Activated CD8-positive, alpha-beta memory T cell treated with anti-CD3 and anti-CD28 coated beads, Interleukin-2, amount 10 ng/mL, durations not matched to agents 7 days and 5 days (primary cell): Measurements from ENCODE around the gene SPIRE1. TPM values are rescaled to one million over a fixed set of nuclear protein-coding genes. Genes with fewer than 3 reads are reported as not detected.

Source experiments
- ATAC-seq: fragments of 150-1000 bp; cut with Tn5 transposase; one replicate; pipeline ENCODE4 v1.10.0; 2021; ENCODE audit warnings: moderate library complexity
- CTCF ChIA-PET: fragments of 350-600 bp; sonication (Branson Sonifier 250); formaldehyde crosslinking; loops from one replicate; lab custom pipeline; 2021; ENCODE audit warnings: antibody characterized with exemption; lab: Charles Lee
- DNase-seq: peaks from one replicate; pipeline ENCODE4 v3.0.0-alpha.2; 2020
- H3K27ac Mint-ChIP-seq: one replicate; pipeline ENCODE4 v1.8.0; 2021; ENCODE audit warnings: mild to moderate bottlenecking, mixed read lengths
- H3K27me3 Mint-ChIP-seq: one replicate; pipeline ENCODE4 v1.8.0; 2021; ENCODE audit warnings: mixed read lengths
- H3K36me3 Mint-ChIP-seq: one replicate; pipeline ENCODE4 v1.8.0; 2021; ENCODE audit warnings: mild to moderate bottlenecking, mixed read lengths
- H3K4me1 Mint-ChIP-seq: one replicate; pipeline ENCODE4 v1.8.0; 2021; ENCODE audit warnings: mixed read lengths
- H3K4me3 Mint-ChIP-seq: one replicate; pipeline ENCODE4 v1.8.0; 2021; ENCODE audit warnings: mild to moderate bottlenecking, moderate library complexity, mixed read lengths
- H3K9me3 Mint-ChIP-seq: one replicate; pipeline ENCODE4 v1.8.0; 2022; ENCODE audit warnings: low read depth, mixed read lengths
- total RNA-seq, 2 experiments: library from RNA; stranded (reverse); gene quantifications; one replicate each; pipeline ENCODE4 v1.2.3, GENCODE V29; 2021

Gene SPIRE1
- total RNA-seq, 2 experiments from 2014 or later = 3.4 to 9.6 TPM

DNA sequence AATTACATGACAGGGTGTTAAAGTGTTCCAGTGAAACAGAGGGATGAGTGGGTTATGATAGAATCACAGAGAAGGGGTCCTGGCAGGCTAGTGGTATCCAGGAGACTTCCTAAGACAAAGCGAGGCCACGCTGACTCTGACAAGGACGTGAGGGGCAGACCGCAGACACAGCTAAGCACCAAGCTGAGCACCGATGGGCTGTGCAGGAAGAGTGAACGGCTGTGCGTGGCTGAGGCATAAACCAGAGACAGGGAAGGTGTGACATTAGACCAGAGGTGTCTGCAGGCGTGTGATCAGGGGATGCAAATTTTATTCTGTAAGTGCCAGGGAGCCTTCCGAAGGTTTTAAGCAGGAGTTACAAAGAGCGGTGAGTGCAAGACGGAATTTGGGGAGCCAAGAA is 180.3 kb downstream of the SPIRE1 start:
- no peak for DNase-seq
- CTCF ChIA-PET = interaction anchor here (0.8 to 1.7 kb wide), 2 partner anchors 10 to 17 kb away, joined by 3 to 4 read pairs; no protein-coding TSS in a partner anchor
- no peak for ATAC-seq
- no peaks in the 10 kb centered on the region for H3K9me3 Mint-ChIP-seq
- no peaks in the 10 kb centered on the region for H3K36me3 Mint-ChIP-seq
- H3K4me3 Mint-ChIP-seq = no peak overlapping the region
- H3K27me3 Mint-ChIP-seq = no peaks in the 10 kb centered on the region
- peaks cover 1% of the 10 kb centered on the region for H3K4me1 Mint-ChIP-seq
- no peak overlapping the region for H3K27ac Mint-ChIP-seq

- Mint-ChIP-seq H3K27ac (no peak overlapping the region), H3K27me3 (no peaks in the 10 kb centered on the region), H3K4me3 (no peak overlapping the region), H3K4me1 (peaks cover 1% of the 10 kb centered on the region), H3K36me3 (no peaks in the 10 kb centered on the region), H3K9me3 (no peaks in the 10 kb centered on the region)
- ATAC-seq (no peak), DNase-seq (no peak)
- CTCF ChIA-PET = interaction anchor here (0.8 to 1.7 kb wide), 4 partner anchors 11 to 149 kb away, joined by 3 to 4 read pairs (median 3); no protein-coding TSS in a partner anchor
These were observed 181.0 kb downstream of the SPIRE1 start for GRCh38 chr18:12476955-12477354.

- no peaks in the 10 kb centered on the region for H3K9me3 Mint-ChIP-seq
- no peak for DNase-seq
- CTCF ChIA-PET = no interaction called here
- ATAC-seq = no peak
- H3K27ac Mint-ChIP-seq = no peak overlapping the region
- no peak overlapping the region for H3K4me3 Mint-ChIP-seq
- peaks cover 1% of the 10 kb centered on the region for H3K4me1 Mint-ChIP-seq
- no peaks in the 10 kb centered on the region for H3K36me3 Mint-ChIP-seq
- no peaks in the 10 kb centered on the region for H3K27me3 Mint-ChIP-seq
These were observed 183.0 kb downstream of the SPIRE1 start for GRCh38 chr18:12474876-12475275.

DNA sequence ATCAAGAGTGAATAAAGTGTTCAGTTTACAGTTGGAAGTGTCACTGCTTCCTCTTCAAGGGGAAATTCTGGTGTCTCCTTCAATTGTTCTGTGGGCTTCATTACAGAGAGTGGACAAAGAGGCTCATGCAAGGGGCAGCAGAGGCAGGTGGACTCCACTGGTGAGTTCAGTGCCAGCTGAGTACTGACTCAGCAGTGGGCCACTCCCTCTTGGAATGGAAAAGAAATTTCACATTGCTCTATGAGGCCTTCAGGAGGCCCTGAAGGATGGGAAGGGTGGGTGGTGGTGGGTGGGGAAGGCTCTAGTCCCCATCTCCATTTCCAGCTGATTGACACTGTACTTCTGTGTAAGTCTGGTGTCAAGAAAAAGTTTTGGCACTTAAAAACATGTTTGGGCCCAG is 183.8 kb downstream of the SPIRE1 start:
- no peak for DNase-seq
- CTCF ChIA-PET = no interaction called here
- Mint-ChIP-seq H3K36me3 (no peaks in the 10 kb centered on the region), H3K27me3 (no peaks in the 10 kb centered on the region), H3K9me3 (no peaks in the 10 kb centered on the region), H3K4me1 (peaks cover 1% of the 10 kb centered on the region), H3K27ac (no peak overlapping the region), H3K4me3 (no peak overlapping the region)
- no peak for ATAC-seq

- H3K27me3 Mint-ChIP-seq = no peaks in the 10 kb centered on the region
- no peak for DNase-seq
- H3K4me3 Mint-ChIP-seq = no peak overlapping the region
- no peaks in the 10 kb centered on the region for H3K4me1 Mint-ChIP-seq
- CTCF ChIA-PET = interaction anchor here (0.7 kb wide), 1 partner anchor 729 kb away, joined by 4 read pairs; no protein-coding TSS in a partner anchor
- no peak overlapping the region for H3K27ac Mint-ChIP-seq
- no peak for ATAC-seq
- no peaks in the 10 kb centered on the region for H3K9me3 Mint-ChIP-seq
- H3K36me3 Mint-ChIP-seq = no peaks in the 10 kb centered on the region
These were observed 187.4 kb downstream of the SPIRE1 start for GRCh38 chr18:12470382-12471075.

DNA sequence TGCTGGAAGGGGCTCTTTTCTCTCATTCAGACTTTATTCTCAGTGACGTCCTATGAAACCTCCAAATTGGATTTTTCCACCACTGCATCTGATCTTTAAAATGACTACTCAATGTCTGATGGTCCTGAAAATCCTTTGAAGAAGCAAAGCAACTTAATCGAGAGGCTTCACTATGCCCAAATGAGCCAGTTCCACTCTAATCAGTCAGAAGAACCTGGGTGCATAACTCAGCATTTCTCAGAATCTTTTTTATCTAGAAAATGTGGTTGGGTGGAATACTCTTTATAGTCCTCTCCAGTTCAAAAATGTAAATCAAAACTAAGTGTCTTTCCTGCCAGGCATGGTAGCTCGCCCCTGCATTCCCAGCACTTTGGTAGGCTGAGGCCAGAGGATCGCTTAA is 189.5 kb downstream of the SPIRE1 start:
- DNase-seq (no peak), ATAC-seq (no peak)
- CTCF ChIA-PET = no interaction called here
- H3K4me3 Mint-ChIP-seq = no peak overlapping the region
- H3K4me1 Mint-ChIP-seq = no peaks in the 10 kb centered on the region
- H3K27me3 Mint-ChIP-seq = no peaks in the 10 kb centered on the region
- no peak overlapping the region for H3K27ac Mint-ChIP-seq
- no peaks in the 10 kb centered on the region for H3K9me3 Mint-ChIP-seq
- H3K36me3 Mint-ChIP-seq = no peaks in the 10 kb centered on the region

- H3K36me3 Mint-ChIP-seq = no peaks in the 10 kb centered on the region
These were observed 193.2 kb downstream of the SPIRE1 start for GRCh38 chr18:12464731-12465130.

GRCh38 chr18:12463191-12463590 is 194.7 kb downstream of the SPIRE1 start:
- CTCF ChIA-PET = no interaction called here
- DNase-seq (no peak), ATAC-seq (no peak)
- Mint-ChIP-seq H3K4me3 (no peak overlapping the region), H3K27me3 (no peaks in the 10 kb centered on the region), H3K4me1 (no peaks in the 10 kb centered on the region), H3K9me3 (no peaks in the 10 kb centered on the region), H3K27ac (no peak overlapping the region), H3K36me3 (no peaks in the 10 kb centered on the region)

More at GRCh38 chr18:12464731-12465130, 193.2 kb downstream of the SPIRE1 start:
- Mint-ChIP-seq H3K4me3 (no peak overlapping the region), H3K27me3 (no peaks in the 10 kb centered on the region), H3K27ac (no peak overlapping the region), H3K9me3 (no peaks in the 10 kb centered on the region), H3K4me1 (no peaks in the 10 kb centered on the region)
- CTCF ChIA-PET = no interaction called here
- ATAC-seq (no peak), DNase-seq (no peak)

DNA sequence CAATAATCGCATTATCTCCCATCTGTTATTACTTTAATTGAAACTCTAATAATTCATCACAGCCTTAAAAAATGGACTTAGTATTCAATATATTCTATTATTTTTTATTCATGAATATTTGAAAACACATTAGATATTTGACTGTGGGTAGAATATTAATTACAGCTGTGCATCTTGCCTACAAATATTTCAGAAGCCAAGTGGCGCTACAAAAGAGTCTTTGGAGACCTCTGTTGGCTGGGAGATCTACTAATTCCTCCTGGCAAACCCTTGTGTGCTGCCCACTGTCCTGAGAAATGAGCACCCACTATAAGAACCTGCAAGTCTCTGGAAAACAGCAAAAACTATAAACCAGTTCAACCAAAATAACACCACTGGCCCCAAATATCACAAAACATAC is 195.7 kb downstream of the SPIRE1 start:
- H3K4me3 Mint-ChIP-seq = no peak overlapping the region
- H3K9me3 Mint-ChIP-seq = no peaks in the 10 kb centered on the region
- no peaks in the 10 kb centered on the region for H3K27me3 Mint-ChIP-seq
- ATAC-seq (no peak), DNase-seq (peak; percentile 12)
- CTCF ChIA-PET = no interaction called here
- no peaks in the 10 kb centered on the region for H3K36me3 Mint-ChIP-seq
- H3K27ac Mint-ChIP-seq = no peak overlapping the region
- H3K4me1 Mint-ChIP-seq = no peaks in the 10 kb centered on the region

DNA sequence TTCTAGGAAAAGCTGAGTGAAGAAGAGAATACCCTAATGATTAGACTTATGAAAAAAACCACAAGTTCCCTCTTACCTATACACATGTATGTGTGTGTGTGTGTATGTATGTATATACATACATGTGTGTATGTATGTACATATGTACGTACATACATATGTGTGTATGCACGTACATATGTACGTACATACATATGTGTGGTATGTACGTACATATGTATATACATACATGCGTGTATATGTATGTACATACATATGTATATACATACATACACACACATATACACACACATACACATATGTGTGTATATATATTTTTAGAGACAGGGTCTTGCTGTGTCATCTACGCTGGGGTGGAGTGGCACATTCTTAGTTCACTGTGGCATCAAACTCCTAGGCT is 196.6 kb downstream of the SPIRE1 start:
- Mint-ChIP-seq H3K36me3 (no peaks in the 10 kb centered on the region), H3K27ac (no peak overlapping the region), H3K4me1 (no peaks in the 10 kb centered on the region), H3K27me3 (no peaks in the 10 kb centered on the region), H3K9me3 (no peaks in the 10 kb centered on the region), H3K4me3 (no peak overlapping the region)
- no peak for DNase-seq
- ATAC-seq = no peak
- CTCF ChIA-PET = interaction anchor here (1.1 kb wide), 1 partner anchor 16 kb away, joined by 3 read pairs; no protein-coding TSS in a partner anchor

DNA sequence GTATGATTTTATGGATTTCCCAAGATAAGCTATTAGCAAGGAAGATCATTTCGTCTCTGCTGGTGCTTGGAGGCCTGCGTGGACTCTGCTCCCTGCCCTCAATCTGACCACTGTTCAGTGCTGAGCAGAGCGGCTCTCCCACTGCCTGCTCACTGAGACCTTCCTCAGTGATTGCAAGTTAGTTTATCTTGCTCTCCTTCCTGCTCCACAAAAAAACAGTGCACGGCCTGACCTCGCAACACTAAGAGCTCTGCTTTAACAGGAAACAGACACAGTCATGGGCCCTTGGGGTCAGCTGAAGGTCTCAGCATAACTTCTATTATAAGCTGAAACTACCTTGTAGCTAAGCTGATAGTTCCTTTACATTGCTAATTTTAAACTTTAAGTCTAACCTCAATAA is 197.0 kb downstream of the SPIRE1 start:
- Mint-ChIP-seq H3K27me3 (no peaks in the 10 kb centered on the region), H3K4me1 (no peaks in the 10 kb centered on the region), H3K27ac (no peak overlapping the region), H3K36me3 (no peaks in the 10 kb centered on the region), H3K4me3 (no peak overlapping the region), H3K9me3 (no peaks in the 10 kb centered on the region)
- CTCF ChIA-PET = interaction anchor here (1.1 kb wide), 1 partner anchor 16 kb away, joined by 3 read pairs; no protein-coding TSS in a partner anchor
- ATAC-seq (no peak), DNase-seq (peak; percentile 40)

GRCh38 chr18:12458771-12459170 is 199.1 kb downstream of the SPIRE1 start:
- Mint-ChIP-seq H3K4me3 (no peak overlapping the region), H3K27me3 (no peaks in the 10 kb centered on the region), H3K36me3 (no peaks in the 10 kb centered on the region), H3K4me1 (no peaks in the 10 kb centered on the region), H3K9me3 (no peaks in the 10 kb centered on the region), H3K27ac (no peak overlapping the region)
- ATAC-seq (no peak), DNase-seq (peak; percentile 28)
- CTCF ChIA-PET = no interaction called here

DNA sequence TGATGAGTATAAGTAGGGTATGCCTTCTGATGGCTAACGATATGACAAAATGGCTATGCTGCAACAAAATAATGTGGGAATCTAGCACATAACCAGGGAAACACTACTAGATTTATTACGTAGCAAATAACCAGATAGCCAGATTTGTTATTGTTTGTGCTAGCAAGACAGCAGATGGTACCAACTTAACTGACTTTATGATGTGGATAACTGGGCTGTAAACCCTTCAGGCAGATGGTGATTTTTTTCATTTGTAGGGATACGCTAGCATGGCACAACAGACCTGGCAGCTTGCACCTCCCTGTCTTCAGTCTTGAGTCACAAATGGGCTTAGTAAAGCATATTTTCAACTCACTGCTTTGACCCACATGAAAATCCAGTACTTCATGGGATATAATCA is 201.5 kb downstream of the SPIRE1 start:
- no peak for ATAC-seq

DNA sequence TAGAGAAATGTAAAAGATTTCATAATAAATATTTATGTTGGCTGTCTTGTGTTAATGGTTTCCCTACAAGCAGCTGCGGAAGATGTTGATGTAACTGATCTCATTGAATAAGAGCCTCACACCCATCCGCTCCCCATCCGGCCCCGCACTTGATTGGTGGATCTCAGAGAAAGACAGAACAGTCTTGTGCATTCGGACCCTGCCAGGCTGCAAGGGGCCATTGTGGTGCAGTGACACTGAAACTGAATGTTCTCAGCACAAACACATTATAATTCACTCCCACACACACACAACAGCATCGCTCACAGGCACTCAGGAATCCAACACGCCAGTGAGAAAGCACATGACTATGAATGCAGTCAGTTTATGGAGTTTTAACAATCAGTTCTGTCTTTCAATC is 202.4 kb downstream of the SPIRE1 start:
- Mint-ChIP-seq H3K4me1 (no peaks in the 10 kb centered on the region), H3K9me3 (no peaks in the 10 kb centered on the region)
- no peak for ATAC-seq

More for the DNA sequence above, 201.5 kb downstream of the SPIRE1 start:
- CTCF ChIA-PET = interaction anchor here (0.6 kb wide), 1 partner anchor 23 kb away, joined by 3 read pairs; no protein-coding TSS in a partner anchor
- DNase-seq = no peak
- Mint-ChIP-seq H3K4me1 (no peaks in the 10 kb centered on the region), H3K27me3 (no peaks in the 10 kb centered on the region), H3K36me3 (no peaks in the 10 kb centered on the region), H3K9me3 (no peaks in the 10 kb centered on the region), H3K4me3 (no peak overlapping the region), H3K27ac (no peak overlapping the region)

More for the DNA sequence above, 202.4 kb downstream of the SPIRE1 start:
- Mint-ChIP-seq H3K4me3 (no peak overlapping the region), H3K27me3 (no peaks in the 10 kb centered on the region), H3K27ac (no peak overlapping the region), H3K36me3 (no peaks in the 10 kb centered on the region)
- no peak for DNase-seq
- CTCF ChIA-PET = no interaction called here
